Kidney capillary endothelial cell (primary cell): Measurements from ENCODE around the gene CCBE1.
"Not testable (repeated sequence)": the region's sequence is repeated elsewhere in the genome, so short reads cannot be mapped to it uniquely, and the experiment has no call there.

Experiments used
- DNase-seq: peaks from one replicate; pipeline ENCODE4 v3.0.0-alpha.2; 2018; ENCODE audit warnings: low spot score

CCBE1 gene

DNA sequence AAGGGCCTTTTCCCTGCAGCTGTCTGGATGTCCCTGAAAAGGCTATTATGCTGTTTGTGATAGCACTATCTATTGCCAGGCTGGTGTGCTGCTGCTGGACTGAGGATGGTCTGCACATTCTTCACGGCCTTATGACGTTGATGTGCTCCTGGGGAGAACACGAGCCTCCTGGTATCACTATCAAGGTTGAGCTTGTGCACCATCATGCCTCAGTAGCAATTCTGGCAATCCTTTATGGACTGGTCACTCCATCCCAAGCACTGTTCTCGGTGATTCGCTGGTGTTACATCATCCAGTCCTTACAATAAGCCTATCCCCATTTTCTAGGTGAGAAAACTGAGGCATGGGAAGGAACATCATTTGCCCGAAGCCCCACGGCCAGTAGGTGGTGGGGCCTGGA, 18.2 kb upstream of the CCBE1 start:
- DNase-seq = no peak

DNA sequence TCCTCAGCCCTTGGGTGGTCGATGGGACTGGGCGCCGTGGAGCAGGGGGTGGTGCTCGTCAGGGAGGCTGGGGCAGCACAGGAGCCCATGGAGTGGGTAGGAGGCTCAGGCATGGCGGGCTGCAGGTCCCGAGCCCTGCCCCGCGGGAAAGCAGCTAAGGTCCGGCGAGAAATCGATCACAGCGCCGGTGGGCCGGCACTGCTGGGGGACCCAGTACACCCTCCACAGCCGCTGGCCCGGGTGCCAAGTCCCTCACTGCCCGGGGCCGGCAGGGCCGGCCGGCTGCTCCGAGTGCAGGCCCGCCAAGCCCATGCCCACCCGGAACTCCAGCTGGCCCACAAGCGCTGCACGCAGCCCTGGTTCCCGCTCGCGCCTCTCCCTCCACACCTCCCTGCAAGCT, 16.9 kb upstream of the CCBE1 start:
- not testable (repeated sequence) for DNase-seq

DNA sequence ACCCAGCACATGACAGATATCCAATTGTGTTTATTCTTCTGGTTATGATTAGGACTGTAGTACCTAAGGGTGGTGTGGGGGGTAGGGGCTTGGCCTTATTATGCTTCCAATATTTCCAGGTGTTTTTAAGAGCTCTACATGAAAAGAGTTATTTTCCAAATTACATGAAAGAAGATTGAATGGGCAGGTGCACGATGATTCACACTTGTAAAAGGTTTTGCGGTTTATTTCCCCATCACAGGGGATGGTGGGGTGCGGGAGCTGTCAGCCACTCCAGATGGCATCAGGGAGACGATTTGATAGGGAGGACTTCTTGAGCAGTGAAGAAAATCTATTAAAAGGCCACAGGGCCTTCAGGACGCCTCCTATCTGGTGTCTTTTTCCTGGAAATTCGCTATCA, 15.1 kb upstream of the CCBE1 start:
- DNase-seq = no peak

DNA sequence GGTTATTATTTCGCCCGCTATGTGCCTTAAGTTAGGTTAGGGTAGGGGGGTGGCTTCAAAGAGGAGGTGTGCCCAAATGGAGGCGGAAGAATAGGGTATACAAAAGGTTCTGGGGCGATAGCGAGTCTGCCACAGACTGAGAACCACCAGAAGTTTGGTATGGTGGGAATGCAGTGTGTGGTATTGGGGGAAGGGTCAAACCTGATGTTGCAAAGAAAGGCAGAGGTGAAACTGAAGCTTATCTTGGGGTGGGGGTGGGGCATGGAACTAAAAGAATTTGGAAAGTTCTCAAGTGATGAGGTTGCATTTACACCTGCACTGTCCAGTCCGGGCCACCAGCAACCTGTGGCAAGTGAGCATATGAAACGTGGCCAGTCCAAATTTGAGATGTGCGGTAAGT, 11.8 kb upstream of the CCBE1 start:
- no peak for DNase-seq

DNA sequence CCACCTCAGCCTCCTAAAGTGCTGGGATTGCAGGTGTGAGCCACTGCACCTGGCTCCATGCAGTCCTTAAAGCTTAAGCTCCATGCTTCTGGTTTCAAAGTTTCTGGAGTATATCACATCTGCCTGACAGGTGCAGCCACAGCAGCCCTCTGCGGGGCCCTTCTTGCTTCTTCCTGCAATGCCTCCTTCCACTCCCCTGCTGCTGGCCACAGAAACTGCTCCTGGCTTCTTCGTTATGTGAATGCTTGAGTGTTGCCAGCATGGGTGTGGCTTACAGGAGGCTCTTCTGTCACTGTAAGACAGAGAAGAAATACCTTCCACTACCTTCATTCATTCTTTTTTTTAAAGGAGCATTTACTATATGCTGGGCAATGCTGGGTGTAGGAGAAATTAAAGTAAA, 10.1 kb upstream of the CCBE1 start:
- no peak for DNase-seq

DNA sequence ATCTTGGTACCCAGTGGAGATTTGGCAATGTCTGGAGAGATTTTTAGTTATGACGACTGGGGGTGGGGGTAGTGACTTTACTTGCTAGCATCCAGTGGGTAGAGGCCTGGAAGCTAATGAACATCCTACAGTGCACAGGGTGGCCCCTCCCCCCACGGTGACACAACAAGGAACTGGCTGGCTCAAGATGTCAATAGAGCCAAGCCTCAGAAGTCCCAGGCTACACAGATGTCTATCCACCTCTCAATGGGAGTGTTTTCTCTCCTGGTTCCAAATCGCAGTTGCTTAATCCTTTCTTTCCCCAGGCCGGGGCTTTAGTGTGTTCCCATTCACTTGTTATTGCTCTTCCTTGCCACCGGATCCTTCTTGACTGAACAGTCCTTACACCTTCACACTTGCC, 9.3 kb upstream of the CCBE1 start:
- no peak for DNase-seq

DNA sequence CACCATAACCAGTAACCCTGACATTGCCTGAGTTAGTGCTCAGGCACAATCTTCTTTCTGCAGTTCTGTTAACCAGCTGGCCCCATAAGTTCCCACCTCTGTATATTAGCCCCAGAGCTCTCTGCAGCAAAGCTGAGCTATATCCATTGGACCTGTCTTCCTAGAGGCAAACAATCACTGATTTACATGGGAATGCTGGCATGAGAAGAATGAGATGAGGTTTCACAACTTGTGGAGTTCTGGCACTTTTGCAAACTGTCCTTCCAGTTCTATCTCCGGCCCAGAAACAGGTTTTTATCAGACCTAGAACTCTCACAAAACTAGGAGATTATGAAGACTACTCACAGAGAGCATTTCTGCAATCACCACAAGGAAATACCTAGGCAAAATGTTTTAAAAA, 7.9 kb upstream of the CCBE1 start:
- DNase-seq = no peak

DNA sequence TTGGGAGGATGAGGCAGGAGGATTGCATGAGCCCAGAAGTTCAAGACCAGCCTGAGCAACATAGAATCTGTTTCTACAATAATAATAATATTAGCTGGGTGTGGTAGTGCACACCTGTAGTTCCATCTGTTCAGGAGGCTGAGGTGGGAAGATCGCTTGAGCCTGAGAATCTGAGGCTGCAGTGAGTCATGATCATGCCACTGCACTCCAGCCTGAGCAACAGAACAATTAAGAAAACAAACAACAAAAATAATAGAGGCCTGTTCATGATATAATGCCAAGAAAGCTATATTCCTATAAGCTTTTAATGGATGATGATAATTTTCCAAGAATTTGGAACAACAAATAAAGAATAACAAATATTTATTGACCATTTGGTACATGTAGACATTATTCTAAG, 6.9 kb upstream of the CCBE1 start:
- DNase-seq = no peak

DNA sequence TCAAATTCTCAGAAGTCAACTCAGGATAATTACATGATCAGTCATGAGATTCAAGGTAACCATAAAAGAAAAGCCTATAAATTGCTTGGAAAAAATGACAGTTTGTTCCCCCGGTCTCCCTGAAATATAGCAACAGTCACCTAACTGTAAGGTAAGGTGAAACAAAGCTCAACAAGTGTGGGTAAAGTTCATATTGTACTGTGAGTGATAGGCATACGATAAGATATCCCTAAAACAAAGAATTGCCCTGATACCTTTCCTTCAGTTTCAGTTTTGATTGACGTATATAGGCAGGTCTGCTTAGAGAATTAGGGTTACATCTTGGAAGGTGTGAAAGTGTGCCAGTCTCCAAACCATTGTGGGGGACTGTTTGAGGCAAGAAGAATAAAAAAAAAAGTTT, 4.0 kb upstream of the CCBE1 start:
- DNase-seq = no peak

DNA sequence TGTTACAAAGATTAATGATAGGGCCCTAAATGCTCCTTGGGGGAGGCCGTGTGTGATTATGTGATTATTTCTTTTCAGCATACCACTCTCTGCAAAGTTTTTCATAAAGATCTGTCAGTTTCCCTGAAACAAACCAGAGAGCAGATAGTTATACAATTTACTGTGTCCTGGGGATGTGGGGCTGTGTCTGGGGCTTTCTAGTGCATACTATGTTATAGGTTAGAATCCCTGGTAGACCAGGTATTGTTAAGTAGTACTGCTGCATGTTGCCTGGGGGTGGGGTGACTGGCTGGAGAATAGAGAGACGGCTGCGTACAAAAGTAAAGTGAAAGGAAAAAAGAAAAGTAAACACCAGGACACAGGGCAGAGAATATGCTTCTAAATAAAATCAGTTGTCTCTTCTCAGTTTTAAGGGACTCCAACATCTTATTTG, 3.3 kb upstream of the CCBE1 start:
- DNase-seq = no peak

DNA sequence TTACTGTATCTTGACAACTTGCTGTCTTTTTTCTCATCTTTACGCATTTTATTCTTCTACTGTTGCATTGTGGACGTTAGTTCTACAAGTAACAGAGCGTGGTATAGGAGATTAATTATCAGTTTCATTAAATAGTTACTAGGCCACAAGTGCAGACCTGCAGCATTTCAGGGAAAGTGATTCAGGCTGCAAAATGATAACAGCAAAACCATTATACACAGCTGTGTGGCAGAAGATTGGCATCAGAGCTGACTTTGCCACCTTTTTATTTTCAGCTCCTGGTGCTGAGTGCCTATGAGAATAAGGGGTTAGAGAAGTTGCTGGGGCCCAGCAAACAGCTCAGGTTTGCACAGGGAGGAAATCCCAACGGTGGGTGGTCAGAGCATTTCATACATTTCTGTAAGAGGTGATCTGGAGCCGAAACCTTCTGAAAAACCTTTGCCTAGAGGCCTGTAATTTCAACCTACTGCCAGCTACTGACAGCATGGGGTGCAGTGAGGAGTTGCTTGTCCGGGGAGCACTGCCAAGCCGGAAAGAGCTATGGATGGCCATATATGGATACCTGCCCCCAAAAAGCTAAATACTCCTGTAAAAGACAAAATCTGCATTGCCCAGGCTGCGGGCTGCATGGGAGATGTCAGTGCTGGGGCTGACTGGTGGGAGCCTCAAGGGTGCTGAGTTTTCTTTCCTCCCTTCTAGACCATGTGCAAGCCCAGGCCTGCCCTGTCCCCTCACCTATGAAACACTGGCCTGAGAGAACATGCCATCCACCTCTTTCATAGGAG, 2.7 kb upstream of the CCBE1 start:
- DNase-seq = no peak

DNA sequence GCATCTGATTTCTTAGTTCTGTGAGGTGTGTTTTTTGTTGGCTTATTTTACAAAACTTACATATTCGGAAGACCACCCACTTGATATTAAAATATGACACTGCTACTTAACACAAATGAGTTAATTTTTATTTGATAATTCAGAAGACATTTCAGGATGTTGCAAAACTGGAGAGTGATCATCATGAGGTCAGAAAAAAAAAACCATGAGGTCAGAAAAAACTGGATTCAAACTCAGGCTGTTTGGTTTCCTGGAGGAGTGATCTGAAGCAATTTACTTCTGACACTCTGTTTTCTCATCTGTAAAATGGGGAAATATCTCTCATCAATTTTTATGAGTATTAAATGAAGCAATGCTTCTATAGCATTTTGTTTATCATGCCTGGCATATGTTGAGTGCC, 1.8 kb upstream of the CCBE1 start:
- DNase-seq = no peak

DNA sequence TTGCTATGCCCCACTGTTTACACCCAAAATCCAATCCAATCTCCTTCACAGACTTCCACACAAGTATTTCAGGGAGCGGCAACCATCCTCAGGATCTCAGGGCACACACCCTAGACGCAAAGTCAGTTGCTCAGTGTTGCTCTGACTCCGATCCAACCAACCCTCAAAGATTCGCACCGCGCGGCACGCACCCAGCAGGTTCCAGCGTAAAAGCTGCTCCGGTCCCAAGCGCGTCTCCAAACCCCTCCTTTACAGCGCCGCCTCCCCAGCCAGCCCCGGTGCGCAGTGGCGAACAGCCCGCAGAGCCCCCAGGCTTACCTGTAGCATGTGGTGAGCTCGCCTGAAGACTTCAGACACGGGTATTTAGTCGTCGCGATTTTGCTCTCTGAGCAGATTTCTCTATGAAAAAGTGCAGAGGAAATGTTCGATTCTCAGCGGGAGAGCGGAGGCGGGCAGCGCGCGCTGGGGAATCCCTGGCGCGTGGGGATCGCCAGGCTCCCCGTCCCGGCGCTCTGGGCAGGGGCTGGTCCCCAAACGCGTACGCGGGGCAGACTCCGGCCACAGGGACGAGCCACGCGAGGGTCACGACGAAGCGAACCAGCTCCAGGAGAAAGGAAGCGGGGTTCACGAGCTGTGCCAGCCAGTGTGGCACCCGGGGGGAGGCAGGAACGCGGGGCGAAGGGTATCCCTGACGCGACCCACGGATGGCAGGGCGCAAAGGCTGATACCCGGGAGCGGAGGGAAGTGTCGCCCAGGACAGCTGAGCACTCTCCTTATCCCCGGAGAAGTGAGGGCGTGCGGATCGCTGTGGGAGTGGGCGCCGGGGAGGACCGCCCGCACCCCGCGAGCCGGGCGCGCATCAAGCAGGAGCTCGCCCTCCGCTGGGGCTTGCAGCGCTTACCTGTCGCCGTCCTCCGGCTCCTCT, 650 bp downstream of the CCBE1 start:
- no peak for DNase-seq

DNA sequence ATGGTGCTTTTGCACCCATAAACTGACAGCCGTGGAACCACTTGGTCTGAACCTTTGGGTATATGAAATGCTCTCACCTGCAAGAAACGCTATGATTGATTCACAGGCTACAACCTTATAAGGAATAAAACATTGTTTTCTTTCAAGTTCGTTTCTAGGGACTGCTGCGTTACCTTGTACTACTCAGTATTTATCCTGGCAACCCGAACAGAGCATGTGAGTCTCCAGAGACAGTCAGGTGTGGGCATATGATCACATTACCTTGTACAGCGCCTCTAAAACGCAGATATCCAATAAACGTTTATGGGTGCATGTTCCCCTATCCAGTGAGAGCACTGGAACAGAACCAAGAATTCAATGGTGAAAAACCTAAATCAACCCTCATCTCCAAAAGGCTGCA, 1.7 kb downstream of the CCBE1 start:
- DNase-seq = no peak

DNA sequence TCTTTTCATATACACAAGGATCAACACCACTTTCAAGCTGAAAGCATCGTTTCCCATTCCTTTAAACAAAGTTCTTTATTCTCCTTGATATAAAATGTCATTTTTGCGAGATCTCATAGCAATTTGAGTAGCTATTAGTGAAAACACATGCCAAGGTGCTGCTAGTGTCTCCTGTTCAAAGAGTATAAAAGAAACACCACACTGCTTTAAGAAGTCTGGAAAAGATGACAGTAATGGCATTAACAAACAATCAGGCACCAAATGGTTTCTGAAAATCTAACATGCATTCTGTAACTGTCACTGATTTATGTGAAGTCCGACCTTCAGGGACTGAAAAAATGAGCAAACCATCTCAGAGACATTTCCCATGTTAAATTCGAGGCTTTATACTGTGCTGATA, 2.4 kb downstream of the CCBE1 start:
- DNase-seq = no peak

DNA sequence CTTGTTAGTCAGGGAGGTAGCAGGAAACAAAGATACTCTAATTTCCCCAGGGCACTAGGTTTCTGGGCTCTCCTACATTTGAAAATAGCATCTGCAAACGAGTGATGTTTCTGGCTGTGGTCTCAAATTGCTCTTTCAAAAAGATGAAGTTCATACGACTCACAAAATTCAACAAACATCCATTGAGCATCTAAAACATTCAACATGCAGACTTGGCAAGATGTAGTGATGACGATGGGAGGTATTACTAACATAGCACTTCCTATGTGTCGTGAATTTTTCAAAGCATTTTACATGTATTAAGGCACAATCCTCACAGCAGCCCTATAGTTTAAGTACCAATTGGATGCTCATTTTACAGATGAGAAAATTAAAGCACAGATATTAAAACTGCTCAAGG, 5.2 kb downstream of the CCBE1 start:
- DNase-seq = no peak

DNA sequence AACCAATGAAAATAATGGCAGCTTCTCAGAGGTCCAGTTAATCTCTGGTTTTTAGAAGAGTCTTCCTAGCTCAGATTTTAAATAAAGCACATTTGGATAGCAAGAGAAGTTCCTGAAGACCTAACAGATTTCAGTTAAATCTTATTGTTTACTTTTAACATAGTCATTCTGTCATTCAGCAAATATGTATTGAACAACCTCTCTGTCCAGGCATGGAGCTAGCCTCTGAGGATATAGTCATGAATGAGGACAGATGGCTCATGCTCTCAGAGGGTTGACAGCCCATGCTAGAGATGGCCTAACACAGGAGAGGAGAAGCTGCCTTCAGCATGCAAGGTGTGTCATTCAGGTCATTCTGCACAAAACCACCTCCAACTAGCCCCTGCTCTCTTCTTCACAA, 6.2 kb downstream of the CCBE1 start:
- no peak for DNase-seq

DNA sequence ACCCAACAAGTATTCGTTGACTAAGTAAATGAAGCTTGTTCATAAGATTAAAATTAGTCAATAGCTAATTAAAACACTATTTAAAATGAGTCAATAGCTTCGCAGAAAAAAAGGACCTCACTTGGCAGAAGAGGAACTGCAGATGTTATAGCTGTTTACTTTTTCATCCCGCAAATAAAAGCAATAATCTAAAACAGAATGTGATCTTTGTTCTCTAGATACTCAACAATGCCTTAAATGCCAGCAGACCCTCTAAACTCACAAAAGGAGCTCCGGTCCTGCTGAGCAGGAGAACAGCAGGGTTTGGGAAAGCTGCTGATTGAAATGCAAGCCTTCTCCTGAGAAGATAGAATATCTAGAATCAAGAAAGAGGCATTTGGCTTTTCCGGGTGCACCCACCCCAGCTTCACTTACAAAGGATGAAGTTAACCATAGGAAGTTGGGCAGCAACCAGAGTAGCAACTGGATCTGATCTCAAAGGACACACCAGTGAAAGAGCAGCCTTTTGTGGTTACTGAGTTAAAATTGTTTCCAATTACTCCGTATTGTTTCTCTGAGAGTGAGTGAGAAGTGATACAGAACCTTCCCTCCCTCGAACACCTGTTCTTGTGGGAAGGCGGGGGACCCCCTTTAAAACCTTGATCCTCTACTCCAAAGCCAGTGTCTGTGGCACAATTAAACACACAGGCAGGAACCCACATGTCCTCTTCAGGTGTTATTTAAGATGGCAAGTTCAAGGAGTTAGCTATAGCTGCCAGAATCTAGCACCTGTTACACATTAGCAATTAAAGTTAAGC, 6.8 kb downstream of the CCBE1 start:
- no peak for DNase-seq

DNA sequence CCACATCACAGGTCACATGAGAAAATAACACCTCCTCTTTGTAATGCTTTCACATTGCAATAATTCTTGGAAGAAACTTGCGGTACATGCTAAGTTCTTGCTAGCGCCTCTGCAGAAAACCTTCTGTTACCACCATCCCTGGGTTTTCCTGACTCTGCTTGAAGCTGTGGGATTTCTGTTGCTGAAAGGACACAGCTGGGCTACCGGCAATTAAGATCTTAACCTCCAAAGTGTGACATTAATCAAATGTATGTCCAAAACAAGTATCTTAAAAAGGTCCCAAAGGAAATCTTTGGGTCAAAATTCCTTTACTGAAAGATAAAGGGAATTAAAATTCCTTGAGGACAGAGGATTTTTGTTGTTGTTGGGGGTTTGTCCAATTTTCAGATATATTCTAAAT, 7.5 kb downstream of the CCBE1 start:
- no peak for DNase-seq

DNA sequence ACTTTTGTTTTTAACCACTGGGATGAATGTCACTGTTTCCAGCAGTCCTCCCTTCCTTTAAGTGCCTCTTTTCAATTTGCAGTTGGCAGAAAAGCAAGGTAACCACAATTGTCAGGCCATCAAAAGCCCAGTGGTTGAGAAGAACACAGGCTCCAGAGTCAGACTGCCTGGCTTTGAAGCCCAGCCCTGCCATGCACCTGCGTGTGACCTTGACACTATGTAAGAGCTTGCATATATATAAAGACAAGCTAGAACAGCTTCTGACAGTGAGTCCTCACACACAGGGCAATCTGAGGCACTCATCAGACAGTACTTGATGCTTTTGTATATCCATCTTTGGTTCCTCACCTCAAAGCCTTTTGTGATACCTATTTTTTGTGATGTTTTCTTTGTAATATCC, 11.0 kb downstream of the CCBE1 start:
- no peak for DNase-seq

DNA sequence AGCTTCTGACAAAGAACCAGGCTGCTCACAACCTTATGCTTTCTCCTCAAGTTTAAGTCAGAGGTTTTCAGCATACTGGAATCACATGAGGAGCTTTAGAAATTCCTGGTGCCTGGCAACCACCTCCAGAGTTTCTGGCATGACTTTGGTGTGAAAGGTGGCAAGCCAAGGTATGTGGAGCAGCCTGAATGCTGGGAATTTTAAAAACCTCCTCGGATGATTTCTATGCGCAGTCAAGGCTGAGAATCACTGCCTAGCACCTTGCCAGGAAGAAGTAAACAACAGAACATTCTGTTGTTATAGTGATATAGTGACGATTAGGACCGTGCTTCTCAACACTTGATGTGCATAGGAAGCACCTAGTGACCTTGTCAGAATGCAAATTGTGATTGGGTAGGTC, 11.7 kb downstream of the CCBE1 start:
- DNase-seq = no peak

DNA sequence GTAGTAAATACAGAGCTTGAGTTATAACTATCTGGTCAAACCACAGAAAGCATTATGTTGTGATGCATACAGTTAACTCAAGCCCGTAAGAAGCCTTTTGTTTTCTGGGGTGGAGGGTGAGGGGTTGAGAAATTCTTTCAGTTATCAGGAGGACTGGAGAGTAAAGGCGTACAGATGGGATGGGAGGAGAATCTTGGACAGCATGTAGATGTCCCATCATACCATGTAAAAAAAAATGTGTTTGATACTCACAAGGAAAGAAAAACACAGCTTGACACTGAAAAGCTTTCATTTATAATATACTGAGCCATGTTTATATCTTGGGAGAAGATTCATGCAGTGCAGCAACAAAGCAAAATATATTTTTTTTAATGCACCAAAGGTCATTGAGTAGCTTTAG, 12.4 kb downstream of the CCBE1 start:
- DNase-seq = no peak
